ENCODE measurements around the gene USO1.

- no peak for TF ChIP-seq ZNF639 (CRISPR knock-in tag; conservative IDR thresholded peaks at IDR 0.05 in 1 of 2, IDR thresholded peaks at IDR 0.05 in 1 of 2)
- no peak for TF ChIP-seq PML (IDR thresholded peaks at IDR 0.05; ENCODE audit: low read length)
Measured at GRCh38 chr4:75777589-75777988, 53.2 kb downstream of the USO1 start.
